HEK293 (cell line): Measurements from ENCODE around the gene CBX7.

ENCODE experiments used
- CTCF ChIA-PET: fragments of 350-600 bp; formaldehyde crosslinking; extraction: SDS; loops from one replicate; lab custom pipeline; 2021; ENCODE audit warnings: antibody characterized with exemption; lab: Yijun Ruan, JAX
- POLR2A ChIA-PET: fragments of 300-600 bp; formaldehyde crosslinking; extraction: SDS; loops from one replicate; lab custom pipeline; 2020; ENCODE audit warnings: antibody characterized with exemption, inconsistent platforms; lab: Yijun Ruan, JAX
- H3K27ac ChIP-seq: fragments of 200-500 bp; sonication (Bioruptor generic); 2 replicates; pipeline ENCODE4 v1.5.1; 2014; ENCODE audit warnings: low read depth, low read length, control low read depth, inconsistent platforms; ENCODE audit errors: extremely low read depth
- H3K36me3 ChIP-seq, 2 experiments: fragments of 200-500 bp in 1 of 2; sonication (Bioruptor generic) in 1 of 2; 1 replicate in 1 of 2; 2 replicates in 1 of 2; pipeline ENCODE4 v1.5.1; 2014 to 2017; ENCODE audit warnings: inconsistent platforms in 2 of 2, low read length in 2 of 2; ENCODE audit not compliant: control insufficient read depth in 2 of 2, insufficient read depth in 1 of 2
- H3K4me1 ChIP-seq: fragments of 200-500 bp; sonication (Bioruptor generic); 2 replicates; pipeline ENCODE4 v1.5.1; 2014; ENCODE audit warnings: mild to moderate bottlenecking, low read length, inconsistent platforms; ENCODE audit not compliant: control insufficient read depth, insufficient read depth
- H3K4me3 ChIP-seq: 2 replicates; pipeline ENCODE4 v1.5.1; 2011; ENCODE audit warnings: low read depth, mild to moderate bottlenecking, control low read depth, low read length, moderate library complexity
- H3K9me3 ChIP-seq: fragments of 200-500 bp; sonication (Bioruptor generic); 2 replicates; pipeline ENCODE4 v1.5.1; 2014; ENCODE audit warnings: low read depth, low read length, inconsistent platforms; ENCODE audit not compliant: control insufficient read depth, insufficient read depth
- MYNN ChIP-seq: fragments of 450-650 bp; formaldehyde crosslinking; IDR thresholded peaks from 2 replicates; pipeline ENCODE4 v1.5.1; 2016; ENCODE audit warnings: missing biosample characterization, missing genetic modification characterization, borderline replicate concordance
- SP7 ChIP-seq: fragments of 450-650 bp; formaldehyde crosslinking; IDR thresholded peaks from 2 replicates; pipeline ENCODE4 v1.5.1; 2016; ENCODE audit warnings: missing biosample characterization, missing genetic modification characterization
- ZFHX2 ChIP-seq: fragments of 450-650 bp; formaldehyde crosslinking; conservative IDR thresholded peaks from 2 replicates; pipeline ENCODE4 v1.5.1; 2016; ENCODE audit warnings: missing biosample characterization, missing genetic modification characterization
- ZNF223 ChIP-seq: fragments of 450-650 bp; formaldehyde crosslinking; IDR thresholded peaks from 2 replicates; pipeline ENCODE4 v1.5.1; 2016; ENCODE audit warnings: missing biosample characterization, missing genetic modification characterization
- ZNF292 ChIP-seq: fragments of 450-650 bp; formaldehyde crosslinking; IDR thresholded peaks from 2 replicates; pipeline ENCODE4 v1.5.1; 2016; ENCODE audit warnings: low read depth, missing biosample characterization, missing genetic modification characterization, borderline replicate concordance
- ZNF302 ChIP-seq: fragments of 450-650 bp; formaldehyde crosslinking; IDR thresholded peaks from 2 replicates; pipeline ENCODE4 v1.5.1; 2016; ENCODE audit warnings: missing biosample characterization, missing genetic modification characterization, low read depth
- ZNF354C ChIP-seq: fragments of 450-650 bp; formaldehyde crosslinking; IDR thresholded peaks from 2 replicates; pipeline ENCODE4 v1.5.1; 2016; ENCODE audit warnings: missing biosample characterization, missing genetic modification characterization, low read depth, borderline replicate concordance
- ZNF426 ChIP-seq: fragments of 450-650 bp; formaldehyde crosslinking; IDR thresholded peaks from 2 replicates; pipeline ENCODE4 v1.5.1; 2017; ENCODE audit warnings: missing biosample characterization, missing genetic modification characterization, mild to moderate bottlenecking, inconsistent platforms, moderate library complexity
- ZNF433 ChIP-seq: fragments of 450-650 bp; formaldehyde crosslinking; IDR thresholded peaks from 2 replicates; pipeline ENCODE4 v1.5.1; 2016; ENCODE audit warnings: missing biosample characterization, missing genetic modification characterization, low read depth
- ZNF473 ChIP-seq: fragments of 450-650 bp; formaldehyde crosslinking; IDR thresholded peaks from 2 replicates; pipeline ENCODE4 v1.5.1; 2017; ENCODE audit warnings: missing biosample characterization, missing genetic modification characterization
- ZNF514 ChIP-seq: fragments of 450-650 bp; formaldehyde crosslinking; IDR thresholded peaks from 2 replicates; pipeline ENCODE4 v1.5.1; 2016; ENCODE audit warnings: missing biosample characterization, missing genetic modification characterization
- ZNF529 ChIP-seq: fragments of 450-650 bp; formaldehyde crosslinking; IDR thresholded peaks from 2 replicates; pipeline ENCODE4 v1.5.1; 2017; ENCODE audit warnings: missing genetic modification characterization, missing biosample characterization; ENCODE audit not compliant: insufficient replicate concordance
- ZNF558 ChIP-seq: fragments of 450-650 bp; formaldehyde crosslinking; IDR thresholded peaks from 2 replicates; pipeline ENCODE4 v1.5.1; 2016; ENCODE audit warnings: missing biosample characterization, missing genetic modification characterization
- ZNF560 ChIP-seq: fragments of 450-650 bp; formaldehyde crosslinking; IDR thresholded peaks from 2 replicates; pipeline ENCODE4 v1.5.1; 2017; ENCODE audit warnings: missing biosample characterization, missing genetic modification characterization, borderline replicate concordance
- ZNF626 ChIP-seq: fragments of 450-650 bp; sonication (Bioruptor Pico); formaldehyde crosslinking; IDR thresholded peaks from 2 replicates; pipeline ENCODE4 v1.5.1; 2018; ENCODE audit warnings: missing biosample characterization, missing genetic modification characterization, inconsistent platforms
- ZNF664 ChIP-seq: fragments of 450-650 bp; formaldehyde crosslinking; IDR thresholded peaks from 2 replicates; pipeline ENCODE4 v1.5.1; 2016; ENCODE audit warnings: missing biosample characterization, missing genetic modification characterization
- ZNF701 ChIP-seq: fragments of 450-650 bp; formaldehyde crosslinking; IDR thresholded peaks from 2 replicates; pipeline ENCODE4 v1.5.1; 2016; ENCODE audit warnings: missing biosample characterization, missing genetic modification characterization
- ZNF777 ChIP-seq: fragments of 450-650 bp; formaldehyde crosslinking; IDR thresholded peaks from 2 replicates; pipeline ENCODE4 v1.5.1; 2017; ENCODE audit warnings: missing biosample characterization, missing genetic modification characterization, borderline replicate concordance
- ZNF792 ChIP-seq: fragments of 450-650 bp; formaldehyde crosslinking; IDR thresholded peaks from 2 replicates; pipeline ENCODE4 v1.5.1; 2016; ENCODE audit warnings: missing biosample characterization, missing genetic modification characterization
- ZNF837 ChIP-seq: fragments of 450-650 bp; formaldehyde crosslinking; IDR thresholded peaks from 2 replicates; pipeline ENCODE4 v1.5.1; 2016; ENCODE audit warnings: missing biosample characterization, missing genetic modification characterization
- TF ChIP-seq, protein P1 (sequence below): fragments of 450-650 bp; formaldehyde crosslinking; IDR thresholded peaks from 2 replicates; pipeline ENCODE4 v1.5.1; 2016; ENCODE audit warnings: missing biosample characterization, missing genetic modification characterization, borderline replicate concordance
- TF ChIP-seq, protein P2 (sequence below): fragments of 450-650 bp; formaldehyde crosslinking; IDR thresholded peaks from 2 replicates; pipeline ENCODE4 v1.5.1; 2017; ENCODE audit warnings: missing biosample characterization, missing genetic modification characterization
- TF ChIP-seq, protein P3 (sequence below): fragments of 450-650 bp; formaldehyde crosslinking; IDR thresholded peaks from 2 replicates; pipeline ENCODE4 v1.5.1; 2016; ENCODE audit warnings: missing biosample characterization, missing genetic modification characterization
- TF ChIP-seq, protein P4 (sequence below): fragments of 450-650 bp; formaldehyde crosslinking; IDR thresholded peaks from 2 replicates; pipeline ENCODE4 v1.5.1; 2016; ENCODE audit warnings: missing biosample characterization, missing genetic modification characterization

The CBX7 gene

DNA sequence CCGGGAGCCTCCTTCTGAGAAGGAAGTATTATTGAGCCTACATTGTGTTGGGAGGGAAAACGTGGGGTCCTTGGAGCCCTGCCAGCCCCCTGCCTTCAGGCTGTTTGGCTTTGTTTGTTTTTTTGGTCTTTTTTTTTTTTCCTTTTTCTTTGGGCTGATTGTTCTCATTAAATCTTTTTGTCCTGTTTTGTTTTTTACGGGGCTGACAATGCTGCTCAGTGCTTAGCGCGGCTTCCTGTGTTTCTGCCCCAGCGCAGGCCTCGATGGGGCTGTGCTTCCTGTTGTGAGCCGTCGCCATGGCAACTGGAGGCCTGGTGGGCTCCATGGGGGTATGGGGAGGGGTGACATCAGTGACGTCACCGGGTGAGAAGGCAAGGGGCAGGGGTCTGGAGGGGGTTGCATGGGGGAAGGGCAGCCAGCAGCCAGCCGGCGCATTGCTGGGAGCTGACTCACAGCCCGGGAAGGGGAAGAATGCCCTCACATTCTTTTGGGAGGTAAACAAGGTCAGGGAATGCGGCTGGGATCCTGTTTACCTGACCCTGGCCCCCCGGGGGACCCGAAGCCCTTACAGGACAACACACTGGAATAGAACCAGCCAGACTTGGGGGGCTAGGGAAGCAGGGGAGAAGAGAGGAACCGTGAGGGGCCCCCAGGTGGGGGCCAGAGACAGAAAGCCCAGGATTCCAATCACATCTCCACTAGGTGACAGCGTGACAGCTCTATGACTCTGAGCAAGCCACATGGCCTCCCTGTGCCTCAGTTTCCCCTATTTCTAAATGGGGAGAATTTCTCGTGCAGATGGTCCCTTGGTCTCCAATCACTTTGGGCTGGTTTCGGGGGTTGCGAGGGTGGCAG, 22.2 kb upstream of the CBX7 start (continued):
- TF ChIP-seq, protein P1, sequence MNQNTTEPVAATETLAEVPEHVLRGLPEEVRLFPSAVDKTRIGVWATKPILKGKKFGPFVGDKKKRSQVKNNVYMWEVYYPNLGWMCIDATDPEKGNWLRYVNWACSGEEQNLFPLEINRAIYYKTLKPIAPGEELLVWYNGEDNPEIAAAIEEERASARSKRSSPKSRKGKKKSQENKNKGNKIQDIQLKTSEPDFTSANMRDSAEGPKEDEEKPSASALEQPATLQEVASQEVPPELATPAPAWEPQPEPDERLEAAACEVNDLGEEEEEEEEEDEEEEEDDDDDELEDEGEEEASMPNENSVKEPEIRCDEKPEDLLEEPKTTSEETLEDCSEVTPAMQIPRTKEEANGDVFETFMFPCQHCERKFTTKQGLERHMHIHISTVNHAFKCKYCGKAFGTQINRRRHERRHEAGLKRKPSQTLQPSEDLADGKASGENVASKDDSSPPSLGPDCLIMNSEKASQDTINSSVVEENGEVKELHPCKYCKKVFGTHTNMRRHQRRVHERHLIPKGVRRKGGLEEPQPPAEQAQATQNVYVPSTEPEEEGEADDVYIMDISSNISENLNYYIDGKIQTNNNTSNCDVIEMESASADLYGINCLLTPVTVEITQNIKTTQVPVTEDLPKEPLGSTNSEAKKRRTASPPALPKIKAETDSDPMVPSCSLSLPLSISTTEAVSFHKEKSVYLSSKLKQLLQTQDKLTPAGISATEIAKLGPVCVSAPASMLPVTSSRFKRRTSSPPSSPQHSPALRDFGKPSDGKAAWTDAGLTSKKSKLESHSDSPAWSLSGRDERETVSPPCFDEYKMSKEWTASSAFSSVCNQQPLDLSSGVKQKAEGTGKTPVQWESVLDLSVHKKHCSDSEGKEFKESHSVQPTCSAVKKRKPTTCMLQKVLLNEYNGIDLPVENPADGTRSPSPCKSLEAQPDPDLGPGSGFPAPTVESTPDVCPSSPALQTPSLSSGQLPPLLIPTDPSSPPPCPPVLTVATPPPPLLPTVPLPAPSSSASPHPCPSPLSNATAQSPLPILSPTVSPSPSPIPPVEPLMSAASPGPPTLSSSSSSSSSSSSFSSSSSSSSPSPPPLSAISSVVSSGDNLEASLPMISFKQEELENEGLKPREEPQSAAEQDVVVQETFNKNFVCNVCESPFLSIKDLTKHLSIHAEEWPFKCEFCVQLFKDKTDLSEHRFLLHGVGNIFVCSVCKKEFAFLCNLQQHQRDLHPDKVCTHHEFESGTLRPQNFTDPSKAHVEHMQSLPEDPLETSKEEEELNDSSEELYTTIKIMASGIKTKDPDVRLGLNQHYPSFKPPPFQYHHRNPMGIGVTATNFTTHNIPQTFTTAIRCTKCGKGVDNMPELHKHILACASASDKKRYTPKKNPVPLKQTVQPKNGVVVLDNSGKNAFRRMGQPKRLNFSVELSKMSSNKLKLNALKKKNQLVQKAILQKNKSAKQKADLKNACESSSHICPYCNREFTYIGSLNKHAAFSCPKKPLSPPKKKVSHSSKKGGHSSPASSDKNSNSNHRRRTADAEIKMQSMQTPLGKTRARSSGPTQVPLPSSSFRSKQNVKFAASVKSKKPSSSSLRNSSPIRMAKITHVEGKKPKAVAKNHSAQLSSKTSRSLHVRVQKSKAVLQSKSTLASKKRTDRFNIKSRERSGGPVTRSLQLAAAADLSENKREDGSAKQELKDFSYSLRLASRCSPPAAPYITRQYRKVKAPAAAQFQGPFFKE (tag by site-specific recombination) = no peak
- TF ChIP-seq ZNF777 (tag by site-specific recombination) (no peak), ZNF837 (tag by site-specific recombination) (no peak), ZNF792 (tag by site-specific recombination) (no peak), ZNF473 (tag by site-specific recombination) (no peak), ZNF558 (tag by site-specific recombination) (no peak), SP7 (tag by site-specific recombination) (peak; percentile 73), MYNN (tag by site-specific recombination) (no peak), ZNF426 (tag by site-specific recombination) (no peak), ZNF626 (tag by site-specific recombination) (no peak), ZFHX2 (tag by site-specific recombination) (no peak), ZNF529 (tag by site-specific recombination) (no peak), ZNF354C (no peak), ZNF433 (tag by site-specific recombination) (no peak), ZNF302 (no peak)
- TF ChIP-seq, protein P2, sequence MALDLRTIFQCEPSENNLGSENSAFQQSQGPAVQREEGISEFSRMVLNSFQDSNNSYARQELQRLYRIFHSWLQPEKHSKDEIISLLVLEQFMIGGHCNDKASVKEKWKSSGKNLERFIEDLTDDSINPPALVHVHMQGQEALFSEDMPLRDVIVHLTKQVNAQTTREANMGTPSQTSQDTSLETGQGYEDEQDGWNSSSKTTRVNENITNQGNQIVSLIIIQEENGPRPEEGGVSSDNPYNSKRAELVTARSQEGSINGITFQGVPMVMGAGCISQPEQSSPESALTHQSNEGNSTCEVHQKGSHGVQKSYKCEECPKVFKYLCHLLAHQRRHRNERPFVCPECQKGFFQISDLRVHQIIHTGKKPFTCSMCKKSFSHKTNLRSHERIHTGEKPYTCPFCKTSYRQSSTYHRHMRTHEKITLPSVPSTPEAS (tag by site-specific recombination) = no peak
- TF ChIP-seq, all 188 proteins: peak for 27

DNA sequence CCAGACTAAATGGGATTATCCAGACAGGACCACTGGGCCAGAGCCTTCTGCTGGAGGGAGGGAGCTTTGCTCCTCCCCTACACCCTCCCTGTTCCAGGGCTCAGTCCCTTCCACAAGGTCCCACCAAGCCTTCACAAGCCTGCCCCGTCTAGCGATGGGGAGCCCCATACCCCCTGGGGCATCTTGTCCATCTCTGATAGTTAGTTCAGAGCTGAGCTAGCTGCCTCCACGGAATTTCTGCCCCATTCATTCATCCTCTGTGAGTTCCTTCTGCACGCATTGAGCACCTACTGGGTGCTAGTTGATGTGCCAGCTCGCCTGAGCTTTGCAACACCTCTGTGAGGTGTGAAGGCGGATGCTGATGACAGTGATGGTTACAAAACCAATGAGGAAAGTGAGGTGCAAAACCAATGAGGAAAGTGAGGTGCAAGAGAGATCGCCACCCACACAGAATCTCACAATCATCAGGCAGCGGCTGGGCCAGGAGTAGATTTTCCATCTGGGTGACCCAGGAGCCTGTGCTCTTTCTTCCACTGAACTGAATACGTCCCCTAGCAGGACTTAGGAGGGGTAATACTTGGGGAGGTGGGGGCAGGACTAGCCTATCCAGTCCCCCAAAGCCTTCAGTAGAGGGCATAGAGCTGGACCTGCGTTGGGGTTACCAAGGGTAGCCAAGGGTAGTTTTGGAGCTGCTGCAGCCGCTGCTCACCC, 21.5 kb upstream of the CBX7 start:
- no peak for TF ChIP-seq ZNF560
- TF ChIP-seq ZNF701 (tag by site-specific recombination) = no peak
- TF ChIP-seq, protein P3, sequence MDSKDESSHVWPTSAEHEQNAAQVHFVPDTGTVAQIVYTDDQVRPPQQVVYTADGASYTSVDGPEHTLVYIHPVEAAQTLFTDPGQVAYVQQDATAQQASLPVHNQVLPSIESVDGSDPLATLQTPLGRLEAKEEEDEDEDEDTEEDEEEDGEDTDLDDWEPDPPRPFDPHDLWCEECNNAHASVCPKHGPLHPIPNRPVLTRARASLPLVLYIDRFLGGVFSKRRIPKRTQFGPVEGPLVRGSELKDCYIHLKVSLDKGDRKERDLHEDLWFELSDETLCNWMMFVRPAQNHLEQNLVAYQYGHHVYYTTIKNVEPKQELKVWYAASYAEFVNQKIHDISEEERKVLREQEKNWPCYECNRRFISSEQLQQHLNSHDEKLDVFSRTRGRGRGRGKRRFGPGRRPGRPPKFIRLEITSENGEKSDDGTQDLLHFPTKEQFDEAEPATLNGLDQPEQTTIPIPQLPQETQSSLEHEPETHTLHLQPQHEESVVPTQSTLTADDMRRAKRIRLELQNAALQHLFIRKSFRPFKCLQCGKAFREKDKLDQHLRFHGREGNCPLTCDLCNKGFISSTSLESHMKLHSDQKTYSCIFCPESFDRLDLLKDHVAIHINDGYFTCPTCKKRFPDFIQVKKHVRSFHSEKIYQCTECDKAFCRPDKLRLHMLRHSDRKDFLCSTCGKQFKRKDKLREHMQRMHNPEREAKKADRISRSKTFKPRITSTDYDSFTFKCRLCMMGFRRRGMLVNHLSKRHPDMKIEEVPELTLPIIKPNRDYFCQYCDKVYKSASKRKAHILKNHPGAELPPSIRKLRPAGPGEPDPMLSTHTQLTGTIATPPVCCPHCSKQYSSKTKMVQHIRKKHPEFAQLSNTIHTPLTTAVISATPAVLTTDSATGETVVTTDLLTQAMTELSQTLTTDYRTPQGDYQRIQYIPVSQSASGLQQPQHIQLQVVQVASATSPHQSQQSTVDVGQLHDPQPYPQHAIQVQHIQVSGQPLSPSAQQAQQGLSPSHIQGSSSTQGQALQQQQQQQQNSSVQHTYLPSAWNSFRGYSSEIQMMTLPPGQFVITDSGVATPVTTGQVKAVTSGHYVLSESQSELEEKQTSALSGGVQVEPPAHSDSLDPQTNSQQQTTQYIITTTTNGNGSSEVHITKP (tag by site-specific recombination) = peak; percentile 12
- no peak for TF ChIP-seq ZNF292 (tag by site-specific recombination)
- no peak for TF ChIP-seq ZNF223 (tag by site-specific recombination)
- TF ChIP-seq, protein P4, sequence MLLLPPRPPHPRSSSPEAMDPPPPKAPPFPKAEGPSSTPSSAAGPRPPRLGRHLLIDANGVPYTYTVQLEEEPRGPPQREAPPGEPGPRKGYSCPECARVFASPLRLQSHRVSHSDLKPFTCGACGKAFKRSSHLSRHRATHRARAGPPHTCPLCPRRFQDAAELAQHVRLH = no peak
- TF ChIP-seq ZNF514 (tag by site-specific recombination) = no peak
- peak; percentile 33; the same call in 1 of the 2 replicates for TF ChIP-seq ZNF664
- ChIA-PET POLR2A (interaction anchor here (0.9 to 10.8 kb wide), 6 partner anchors 69 to 346 kb away, joined by 3 to 119 read pairs (median 4); partner anchors contain the start of genes PDGFB and RPL3), CTCF (interaction anchor here (0.9 to 8.1 kb wide), 13 partner anchors 10 to 355 kb away, joined by 3 to 98 read pairs (median 5); partner anchors contain the start of gene RPL3)
- Histone ChIP-seq H3K4me1 (peaks cover 10% of the 10 kb centered on the region), H3K4me3 (no peak overlapping the region), H3K36me3 (no peaks in the 10 kb centered on the region), H3K27ac (no peak overlapping the region), H3K9me3 (no peaks in the 10 kb centered on the region)
